Kidney capillary endothelial cell (primary cell): ENCODE measurements around the gene TIPIN.
"Not testable (repeated sequence)": the region's sequence is repeated elsewhere in the genome, so short reads cannot be mapped to it uniquely, and the experiment has no call there.

Source experiments
- DNase-seq: peaks from one replicate; pipeline ENCODE4 v3.0.0-alpha.2; 2018; ENCODE audit warnings: low spot score

The TIPIN gene

DNA sequence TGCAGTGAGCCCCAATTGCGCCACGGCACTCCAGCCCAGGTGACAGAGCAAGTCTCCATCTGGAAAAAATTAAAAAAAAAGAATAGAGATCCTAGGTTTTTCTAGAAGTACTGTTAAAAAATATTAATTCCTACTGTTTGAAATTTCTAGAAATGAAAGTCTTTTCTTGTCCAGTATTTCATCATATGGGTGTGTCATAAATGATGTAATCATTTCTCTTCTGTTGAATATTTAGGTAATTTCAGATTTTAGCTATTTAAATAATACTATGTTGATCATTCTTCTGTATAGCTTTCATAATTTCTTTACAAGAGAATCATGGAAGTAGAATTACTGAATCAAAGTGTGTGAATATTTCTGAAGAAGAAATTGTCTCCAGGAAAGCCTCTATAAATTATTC lies 24.9 kb upstream of the TIPIN start:
- DNase-seq, result not testable (repeated sequence)

DNA sequence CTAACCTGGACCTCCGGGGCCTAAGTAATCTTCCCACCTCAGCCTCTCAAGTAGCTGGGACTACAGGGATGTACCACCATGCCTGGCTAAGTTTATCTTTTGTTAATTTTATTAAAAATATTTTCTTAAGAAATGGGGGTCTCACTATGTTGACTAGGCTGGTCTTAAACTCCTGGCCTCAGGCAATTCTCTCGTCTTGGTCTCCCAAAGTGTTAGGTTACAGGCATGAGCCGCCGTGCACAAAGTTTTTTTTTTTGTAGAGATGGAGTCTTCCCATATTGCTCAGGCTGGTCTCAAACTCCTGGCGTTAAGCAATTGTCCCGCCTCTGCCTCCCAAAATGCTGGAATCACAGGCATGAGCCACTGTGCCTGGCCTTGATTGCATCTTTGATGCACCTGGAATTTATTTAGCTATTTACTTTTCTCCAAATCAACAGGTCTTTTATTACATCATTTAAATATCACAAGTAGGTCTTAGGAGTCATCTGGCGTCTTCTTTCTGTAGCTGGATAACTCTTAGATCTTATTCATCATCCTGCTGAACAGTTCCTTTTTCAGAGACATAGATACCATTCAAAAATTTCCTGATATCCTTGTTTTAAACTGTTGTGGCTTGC lies 22.4 kb upstream of the TIPIN start:
- no peak for DNase-seq

DNA sequence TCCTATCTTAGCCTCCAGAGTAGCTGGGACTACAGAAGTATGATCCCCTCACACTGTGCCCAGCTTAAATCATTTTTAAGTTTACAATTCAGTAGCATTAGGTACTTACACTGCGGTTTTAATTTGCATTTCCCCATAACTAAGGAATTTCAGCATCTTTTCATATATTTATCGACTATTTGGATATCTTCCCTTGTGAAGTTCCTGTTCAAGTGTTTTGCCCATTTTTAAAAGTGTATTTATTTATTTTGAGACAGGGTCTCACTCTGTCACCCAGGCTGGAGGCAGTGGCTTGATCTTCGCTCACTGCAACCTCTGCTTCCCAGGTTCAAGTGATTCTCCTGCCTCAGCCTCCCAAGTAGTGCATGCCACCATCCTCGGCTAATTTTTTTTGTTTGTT lies 17.7 kb upstream of the TIPIN start:
- no peak for DNase-seq

DNA sequence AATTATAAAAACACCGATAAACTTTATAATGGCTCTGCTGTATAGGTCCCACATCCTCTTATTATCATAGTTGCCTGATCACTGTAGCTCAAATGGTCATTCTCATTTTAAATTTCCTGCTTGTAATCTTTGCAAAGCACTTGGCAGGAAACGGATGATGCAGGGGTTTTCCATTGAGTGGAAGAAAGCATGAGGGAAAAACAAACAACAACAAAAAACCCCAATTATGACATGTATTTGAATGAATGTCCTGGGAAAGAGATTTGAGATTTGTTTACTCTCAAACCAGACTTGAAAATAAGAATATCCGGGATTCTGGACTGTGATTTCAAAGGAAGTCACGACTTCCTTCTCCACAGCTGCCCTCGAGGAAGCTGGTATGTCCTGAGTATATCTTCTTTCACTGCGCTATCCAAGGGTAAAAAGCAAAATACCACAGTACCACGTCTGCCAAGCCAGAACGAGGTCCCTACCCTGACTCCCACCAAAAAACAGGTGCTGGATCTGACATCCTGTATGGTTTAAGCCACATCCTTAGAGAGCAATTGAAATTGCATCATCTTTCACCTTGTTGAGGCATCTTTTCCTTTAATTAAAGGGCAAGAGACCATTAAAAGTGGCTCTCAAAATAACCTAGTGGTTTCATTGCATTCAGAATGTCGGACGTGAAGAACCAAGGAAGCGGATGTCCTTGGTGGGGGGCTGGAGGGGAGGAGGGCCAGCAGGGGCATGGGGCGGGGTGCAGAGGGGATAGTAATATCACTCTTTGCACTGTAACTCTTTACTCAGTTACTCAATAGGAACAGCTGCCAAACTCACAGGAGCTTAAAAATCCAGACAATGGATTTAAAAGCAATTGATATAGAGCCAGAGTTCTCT lies 13.5 kb upstream of the TIPIN start:
- DNase-seq, result peak; percentile 63

DNA sequence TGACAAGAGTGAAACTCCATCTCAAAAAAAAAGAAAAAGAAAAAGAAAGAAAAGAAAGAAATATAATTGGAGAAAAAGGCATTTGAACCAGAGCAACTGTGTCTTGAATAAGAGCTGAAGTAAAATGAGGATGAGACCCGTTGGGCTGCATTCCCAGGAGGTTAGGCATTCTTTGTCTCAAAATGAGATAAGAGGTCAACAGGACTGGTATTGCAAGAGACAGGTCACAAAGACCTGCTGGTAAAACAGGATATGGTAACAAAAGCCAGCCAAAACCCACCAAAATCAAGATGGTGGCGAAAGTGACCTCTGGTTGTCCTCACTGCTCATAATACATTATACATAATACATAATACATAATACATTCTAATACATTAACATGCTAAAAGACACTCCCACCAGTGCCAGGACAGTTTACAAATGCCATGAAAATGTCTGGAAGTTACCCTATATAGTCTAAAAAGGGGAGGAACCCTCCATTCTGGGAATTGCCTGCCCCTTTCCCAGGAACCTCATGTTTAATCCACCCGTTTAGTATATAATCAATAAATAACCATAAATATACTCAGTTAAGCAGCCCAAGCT lies 8.6 kb upstream of the TIPIN start:
- no peak for DNase-seq

DNA sequence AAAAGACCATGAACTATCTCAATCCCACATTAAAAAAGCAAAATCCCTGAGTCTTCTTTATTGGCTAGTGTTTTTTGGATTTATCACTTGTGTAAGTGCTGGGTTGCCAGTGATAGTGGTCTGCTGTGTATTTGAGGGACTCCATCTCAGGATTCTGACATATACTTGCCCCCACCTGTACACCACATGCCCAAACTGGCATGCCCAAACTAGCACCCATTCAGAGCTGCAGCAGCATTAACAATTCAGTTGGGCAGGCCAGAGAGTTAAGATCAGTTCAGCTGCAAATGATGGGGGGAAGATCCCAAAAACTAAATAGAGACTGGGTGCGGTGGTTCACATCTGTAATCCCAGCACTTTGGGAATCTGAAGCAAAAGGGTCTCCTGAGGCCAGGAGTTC lies 6.3 kb upstream of the TIPIN start:
- no peak for DNase-seq

DNA sequence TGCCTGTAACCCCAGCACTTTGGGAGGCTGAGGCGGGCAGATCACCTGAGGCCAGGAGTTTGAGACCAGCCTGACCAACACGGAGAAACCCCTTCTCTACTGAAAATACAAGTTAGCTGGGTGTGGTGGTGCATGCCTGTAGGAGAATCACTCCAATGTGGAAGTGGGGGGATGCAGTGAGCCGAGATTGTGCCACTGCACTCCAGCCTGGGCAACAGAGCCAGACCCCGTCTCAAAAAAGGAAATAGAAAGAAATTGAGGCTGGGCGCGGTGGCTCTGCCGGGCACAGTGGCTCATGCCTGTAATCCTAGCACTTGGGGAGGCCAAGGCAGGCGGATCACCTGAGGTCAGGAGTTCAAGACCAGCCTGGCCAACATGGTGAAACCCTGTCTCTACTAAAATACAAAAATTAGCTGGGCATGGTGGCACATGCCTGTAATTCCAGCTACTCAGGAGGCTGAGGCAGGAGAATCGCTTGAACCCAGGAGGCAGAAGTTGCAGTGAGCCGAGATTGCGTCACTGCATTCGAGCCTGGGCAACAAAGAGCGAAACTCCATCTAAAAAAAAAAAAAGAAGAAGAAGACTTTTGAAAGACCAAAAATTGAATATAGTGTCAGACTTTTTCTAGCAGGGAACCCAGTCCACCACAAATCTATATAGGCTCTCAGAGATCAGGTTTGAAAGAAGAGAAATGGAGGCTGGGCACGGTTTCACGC lies 5.4 kb upstream of the TIPIN start:
- DNase-seq, result not testable (repeated sequence)

DNA sequence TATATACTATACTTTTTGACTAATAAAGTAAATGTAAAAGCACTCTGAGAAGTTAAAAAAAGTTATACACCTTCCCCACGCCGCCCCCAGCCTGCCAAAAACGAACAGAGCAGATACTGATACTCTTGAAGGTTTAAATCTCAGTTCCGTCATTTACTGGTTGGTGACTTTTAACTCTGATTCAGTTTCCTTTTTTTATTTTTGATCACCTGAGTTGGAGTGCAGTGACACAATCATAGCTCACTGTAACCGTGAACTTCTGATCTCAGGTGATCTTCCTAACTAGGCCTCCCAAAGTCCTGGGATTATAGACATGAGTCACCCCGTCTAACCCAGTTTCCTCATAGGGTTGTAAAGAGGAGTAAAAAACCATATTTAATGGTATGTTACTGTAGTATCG lies 3.3 kb upstream of the TIPIN start:
- DNase-seq, result no peak

DNA sequence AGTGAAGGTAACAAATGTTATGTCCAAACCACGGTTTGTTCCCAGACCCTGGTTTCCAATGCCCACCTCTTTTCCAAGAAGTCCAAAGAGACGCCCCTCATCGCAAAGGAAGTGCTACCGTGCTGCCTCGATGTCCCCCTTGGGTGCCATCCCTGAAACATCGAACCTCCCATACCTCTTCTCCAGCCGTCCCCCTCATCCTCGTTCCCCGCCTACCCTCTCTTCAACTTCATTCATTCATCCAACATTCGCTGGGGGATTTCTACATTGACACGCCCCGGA lies 467 bp downstream of the TIPIN start:
- DNase-seq, result no peak

DNA sequence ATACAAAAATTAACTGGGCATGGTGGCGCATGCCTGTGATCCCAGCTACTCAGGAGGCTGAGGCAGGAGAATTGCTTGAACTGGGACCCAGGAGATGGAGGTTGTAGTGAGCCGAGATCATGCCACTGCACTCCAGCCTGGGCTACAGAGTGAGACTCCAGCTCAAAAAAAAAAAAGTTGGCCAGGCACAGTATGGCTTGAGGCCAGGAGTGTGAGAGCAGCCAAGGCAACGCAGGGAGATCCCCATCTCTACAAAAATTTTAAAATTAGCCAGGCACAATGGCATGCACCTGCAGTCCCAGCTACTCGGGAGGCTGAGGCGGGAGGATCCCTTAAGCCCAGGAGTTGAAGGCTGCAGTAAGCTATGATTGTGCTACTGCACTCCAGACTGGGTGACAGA lies 8.0 kb downstream of the TIPIN start:
- not testable (repeated sequence) for DNase-seq

DNA sequence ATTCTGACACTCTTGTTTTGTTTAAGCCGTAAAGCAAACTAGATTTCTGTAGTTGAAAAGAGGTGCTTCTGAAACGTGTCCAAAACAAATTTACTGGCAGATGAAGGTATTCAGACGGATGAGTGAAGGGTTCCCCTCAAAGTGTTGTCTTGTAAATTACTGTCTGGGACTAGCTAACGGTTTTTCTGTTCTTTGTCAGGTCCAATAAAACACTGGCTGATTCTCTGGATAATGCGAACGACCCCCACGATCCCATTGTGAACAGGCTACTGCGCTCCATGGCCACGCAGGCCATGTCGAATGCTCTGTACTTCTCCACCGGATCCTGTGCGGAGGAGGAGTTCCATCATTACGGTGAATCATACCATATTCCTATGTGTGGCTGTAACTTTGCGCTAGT lies 27.7 kb downstream of the TIPIN start:
- no peak for DNase-seq

DNA sequence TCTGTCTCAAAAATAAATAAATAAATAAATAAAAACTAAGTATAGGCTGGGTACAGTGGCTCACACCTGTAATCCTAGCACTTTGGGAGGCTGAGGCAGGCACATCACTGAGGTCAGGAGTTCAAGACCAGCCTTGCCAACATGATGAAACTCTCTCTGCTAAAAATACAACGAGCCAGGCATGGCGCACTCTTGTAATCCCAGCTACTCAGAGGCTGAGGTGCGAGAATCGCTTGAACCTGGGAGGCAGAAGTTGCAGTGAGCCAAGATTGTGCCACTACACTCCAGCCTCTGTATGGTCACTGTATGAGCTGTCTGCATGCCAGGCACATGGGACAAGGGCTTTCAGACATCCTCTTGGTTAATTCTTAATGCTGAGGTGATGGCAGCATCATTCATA lies 28.7 kb downstream of the TIPIN start:
- DNase-seq, result no peak

DNA sequence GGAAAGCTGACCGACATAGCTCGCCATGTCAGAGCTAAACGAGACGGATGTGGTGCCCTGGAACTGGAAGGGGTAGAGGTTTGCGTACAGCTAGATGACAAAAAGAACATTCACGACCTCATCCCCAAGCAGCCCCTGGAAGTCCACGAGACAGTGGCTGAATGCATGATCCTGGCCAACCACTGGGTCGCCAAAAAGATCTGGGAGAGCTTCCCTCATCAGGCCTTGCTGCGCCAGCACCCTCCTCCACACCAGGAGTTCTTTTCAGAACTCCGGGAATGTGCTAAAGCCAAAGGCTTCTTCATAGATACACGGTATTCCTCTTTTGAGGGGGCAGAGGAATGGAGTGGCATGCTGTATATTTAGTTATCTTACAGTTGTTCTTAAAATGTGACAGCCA lies 30.4 kb downstream of the TIPIN start:
- DNase-seq, result no peak

DNA sequence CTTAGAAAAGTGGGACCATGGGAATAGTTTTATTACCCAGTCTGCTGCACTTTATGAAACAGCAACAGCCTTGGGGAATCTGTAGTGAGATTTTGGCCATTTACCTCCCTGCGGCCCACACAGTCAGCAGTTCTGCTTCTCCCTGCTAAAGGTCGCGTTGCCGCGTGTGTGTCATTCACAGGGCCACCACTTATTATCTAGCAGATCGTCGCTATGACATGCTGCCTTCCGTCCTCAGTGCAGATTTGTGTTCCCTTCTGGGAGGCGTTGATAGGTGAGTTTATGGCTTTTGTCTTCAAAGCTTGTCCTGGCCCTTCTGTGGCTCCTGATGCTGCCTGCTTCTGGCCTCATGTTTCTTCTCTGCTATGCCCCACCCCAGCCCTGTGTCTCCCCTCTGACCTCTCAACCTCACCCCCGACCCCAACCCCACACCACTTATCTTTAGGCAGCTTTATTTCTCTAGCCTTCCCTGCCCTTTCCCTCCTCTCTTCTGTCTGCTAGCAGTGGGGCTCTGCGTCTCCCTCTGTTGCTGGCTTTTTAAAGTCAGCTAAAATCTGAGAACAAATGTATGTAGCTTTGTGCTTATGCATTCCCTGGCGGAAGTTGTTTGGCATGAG lies 33.1 kb downstream of the TIPIN start:
- no peak for DNase-seq

DNA sequence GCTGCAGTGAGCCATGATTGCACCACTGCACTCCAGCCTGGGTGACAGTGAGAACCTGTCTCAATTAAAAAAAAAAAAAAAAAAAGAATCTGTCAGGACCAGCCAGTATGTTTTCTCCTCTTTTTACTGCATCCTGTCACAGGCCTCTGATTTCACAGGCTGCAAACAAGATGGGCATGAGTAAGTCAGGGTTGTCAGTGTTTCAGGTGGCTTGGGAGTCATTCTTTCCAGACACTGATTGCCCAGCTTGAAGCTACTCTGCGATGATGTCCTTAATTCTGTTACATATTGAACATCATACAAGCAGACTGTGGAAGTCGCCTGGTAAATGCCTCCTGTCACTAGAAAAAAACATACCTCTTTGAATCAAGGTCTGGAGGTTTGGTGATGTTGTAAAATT lies 44.3 kb downstream of the TIPIN start:
- DNase-seq, result no peak

DNA sequence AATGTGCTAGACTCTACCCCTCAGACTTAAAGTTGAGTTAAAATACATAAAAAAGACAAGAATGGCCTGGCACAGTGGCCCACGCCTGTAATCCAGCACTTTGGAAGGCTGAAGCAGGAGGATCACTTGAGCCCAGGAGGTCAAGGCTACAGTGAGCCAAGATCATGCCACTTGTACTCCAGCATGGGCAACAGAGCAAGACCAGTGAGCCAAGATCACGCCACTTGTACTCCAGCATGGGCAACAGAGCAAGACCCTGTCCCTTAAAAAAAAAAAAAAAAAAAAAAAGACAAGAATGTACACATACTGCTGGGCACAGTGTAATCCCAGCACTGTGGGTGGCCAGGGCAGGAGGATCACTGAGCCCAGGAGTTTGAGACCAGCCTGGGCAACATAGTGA lies 45.7 kb downstream of the TIPIN start:
- no peak for DNase-seq

DNA sequence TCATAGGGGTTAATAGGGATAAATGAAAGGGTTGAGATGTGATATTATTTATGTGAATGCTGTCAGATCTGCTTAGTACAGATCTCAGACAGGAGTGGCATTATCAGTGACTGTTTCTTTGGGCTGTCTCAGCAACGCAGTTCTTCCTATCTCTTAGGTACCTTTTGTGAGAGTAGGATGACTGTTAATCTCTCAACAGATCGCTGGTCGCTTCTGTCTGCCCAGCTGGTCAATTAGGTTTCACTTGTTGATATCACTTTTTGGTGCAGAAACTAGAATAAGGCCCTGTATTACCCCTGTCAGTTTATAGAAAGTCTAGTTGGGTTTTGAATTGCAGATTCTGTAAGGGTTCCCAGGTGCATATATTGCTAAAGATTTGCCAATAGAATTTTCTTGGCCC lies 46.7 kb downstream of the TIPIN start:
- DNase-seq, result no peak

DNA sequence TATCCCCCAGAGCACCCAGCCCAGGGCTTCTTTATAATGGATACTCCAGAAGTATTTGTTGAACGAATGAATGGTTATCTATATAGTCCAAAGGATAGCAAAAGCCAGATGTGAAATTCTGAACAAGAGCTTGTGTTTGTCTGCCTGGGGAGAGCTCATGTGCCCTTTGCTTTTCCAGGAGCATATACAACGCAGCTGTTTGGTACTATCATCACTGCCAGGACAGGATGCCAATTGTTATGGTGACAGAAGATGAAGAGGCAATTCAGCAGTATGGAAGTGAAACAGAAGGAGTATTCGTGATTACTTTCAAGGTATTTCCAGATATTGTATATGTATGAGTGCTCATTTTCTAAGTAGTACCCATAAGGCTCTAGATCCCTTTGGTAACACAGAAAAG lies 48.0 kb downstream of the TIPIN start:
- no peak for DNase-seq

DNA sequence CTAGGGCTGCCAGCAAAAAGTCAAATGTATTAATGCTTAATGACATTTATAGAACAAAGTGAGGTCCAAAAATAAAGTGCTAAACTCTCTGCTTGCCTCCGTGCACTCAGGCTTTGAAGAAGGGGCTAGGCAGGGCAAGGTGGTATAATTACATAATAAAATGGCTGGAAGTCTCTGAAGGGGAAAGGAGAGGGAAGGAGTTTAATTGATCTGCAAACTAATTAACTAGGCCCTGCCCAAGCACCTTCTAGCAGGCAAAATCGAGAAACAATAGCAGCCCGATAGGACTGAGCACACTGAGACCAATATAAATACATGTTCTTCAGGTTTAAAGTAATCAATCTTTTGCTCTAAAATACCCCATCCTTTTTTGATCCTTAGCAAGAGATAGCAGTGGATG lies 50.1 kb downstream of the TIPIN start:
- DNase-seq, result no peak

DNA sequence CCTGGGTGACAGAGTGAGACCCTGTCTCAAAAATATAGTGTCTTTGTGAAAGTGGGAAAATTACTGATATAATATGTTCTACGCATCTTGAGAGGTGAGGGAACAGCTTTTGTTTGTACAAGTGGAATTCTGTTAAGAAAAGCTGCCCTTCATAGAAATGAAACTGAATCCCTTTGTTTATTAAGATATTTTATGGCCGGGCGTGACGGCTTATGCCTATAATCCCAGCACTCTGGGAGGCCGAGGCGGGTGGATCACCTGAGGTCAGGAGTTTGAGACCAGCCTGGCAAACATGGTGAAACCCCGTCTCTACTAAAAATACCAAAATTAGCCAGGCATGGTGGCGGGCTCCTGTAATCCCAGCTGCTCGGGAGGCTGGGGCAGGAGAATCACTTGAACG lies 52.1 kb downstream of the TIPIN start:
- DNase-seq, result not testable (repeated sequence)

DNA sequence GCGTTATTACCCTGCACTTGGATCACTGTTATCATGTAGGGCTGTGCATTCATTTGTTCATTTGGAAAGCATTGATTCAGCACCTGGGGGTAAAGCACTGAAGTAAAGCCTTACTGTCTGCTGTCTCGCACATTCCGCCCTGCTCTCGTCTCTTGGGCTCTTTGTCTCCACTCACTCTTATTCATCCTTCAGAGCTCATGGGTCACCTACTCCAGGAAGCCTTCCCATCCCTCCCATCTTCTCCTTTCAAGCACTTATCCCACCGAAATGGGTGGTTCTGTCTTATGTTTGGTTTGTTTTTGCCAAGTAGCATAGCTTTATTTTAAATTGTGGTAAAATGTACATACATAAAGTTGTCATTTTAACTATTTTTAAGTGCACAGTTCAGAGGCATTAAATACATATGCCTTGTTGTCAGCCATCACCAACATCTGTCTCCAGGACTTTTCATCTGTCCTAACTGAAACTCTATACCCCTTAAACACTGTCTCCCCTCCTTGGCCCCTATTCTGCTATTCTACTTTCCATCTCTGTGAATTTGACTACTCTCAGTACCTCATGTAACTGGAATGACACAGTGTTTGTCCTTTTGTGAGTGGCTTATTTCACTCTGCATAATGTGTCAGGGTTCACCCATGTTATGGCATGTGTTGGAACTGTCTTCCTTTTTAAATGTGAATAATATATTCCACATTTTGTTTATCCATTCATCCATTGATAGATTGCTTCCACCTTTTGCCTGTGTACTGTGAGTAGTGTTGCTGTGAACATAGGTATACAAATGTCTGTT lies 53.8 kb downstream of the TIPIN start:
- no peak for DNase-seq

DNA sequence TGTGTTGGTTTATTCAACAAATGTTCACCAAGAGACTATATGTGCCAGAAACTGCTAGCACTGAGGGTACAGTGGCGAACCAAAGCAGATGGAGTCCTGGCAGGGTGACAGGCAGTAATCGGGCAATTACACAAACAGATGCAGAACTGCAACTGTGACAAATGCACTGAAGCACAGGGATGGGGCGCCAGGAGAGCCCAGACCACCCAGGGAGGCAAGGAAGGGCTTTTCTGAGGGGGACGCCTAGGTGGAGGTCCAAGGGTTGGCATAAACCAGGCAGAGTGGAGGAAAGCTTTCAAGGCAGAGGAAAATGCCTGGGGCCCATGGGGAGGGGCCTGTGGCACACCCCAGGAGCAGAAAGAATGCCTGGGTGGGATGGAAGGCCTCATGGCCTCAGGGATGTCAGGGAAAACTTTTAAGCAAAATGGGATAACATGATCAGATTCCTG lies 57.7 kb downstream of the TIPIN start:
- DNase-seq, result no peak
